ENCODE results near the gene WDR46.
A peak's percentile ranks its signal among the peaks of the same experiment; 100 is the strongest.

Gene WDR46

GRCh38 chr6:33299237-33299944 lies 10.4 kb upstream of the WDR46 start:
- peak; percentile 91 for DNase-seq (ENCODE audit: low read depth)
- peak overlapping the region; percentile 99 for H3K4me3 ChIP-seq (ENCODE audit: low read length)
- TF ChIP-seq CTCF (conservative IDR thresholded peaks at IDR 0.05; ENCODE audit: low read length), result peak; percentile 74

- peak within 1 kb of the TSS; percentile 99 for H3K4me3 ChIP-seq (ENCODE audit: low read length)
- DNase-seq (ENCODE audit: low read depth), result peak; percentile 65
- TF ChIP-seq CTCF (conservative IDR thresholded peaks at IDR 0.05; ENCODE audit: low read length), result no peak
These were observed 9.8 kb upstream of the WDR46 start, which contains the start of gene RGL2 for GRCh38 chr6:33298773-33299236. TSS of gene RGL2 (minus strand) at chr6:33298942. CDS start at chr6:33298610, 332 bp downstream.

GRCh38 chr6:33297956-33298772 lies 9.1 kb upstream of the WDR46 start:
- H3K4me3 ChIP-seq (ENCODE audit: low read length), result peak overlapping the region; percentile 99
- 0 out of 2 replicates have a peak, but pooled peaks have one; percentile 4 for TF ChIP-seq CTCF (conservative IDR thresholded peaks at IDR 0.05; ENCODE audit: low read length)
- peak; percentile 87 for DNase-seq (ENCODE audit: low read depth)

GRCh38 chr6:33297406-33297955 lies 8.4 kb upstream of the WDR46 start:
- no peak for DNase-seq (ENCODE audit: low read depth)
- TF ChIP-seq CTCF (conservative IDR thresholded peaks at IDR 0.05; ENCODE audit: low read length), result no peak
- H3K4me3 ChIP-seq (ENCODE audit: low read length), result peak overlapping the region; percentile 99

- no peak for DNase-seq (ENCODE audit: low read depth)
- TF ChIP-seq CTCF (conservative IDR thresholded peaks at IDR 0.05; ENCODE audit: low read length), result no peak
These were observed 7.9 kb upstream of the WDR46 start for GRCh38 chr6:33296797-33297405.

GRCh38 chr6:33295621-33296369 lies 6.8 kb upstream of the WDR46 start:
- no peak overlapping the region for H3K4me3 ChIP-seq (ENCODE audit: low read length)
- TF ChIP-seq CTCF (conservative IDR thresholded peaks at IDR 0.05; ENCODE audit: low read length), result no peak
- DNase-seq (ENCODE audit: low read depth), result no peak

More at GRCh38 chr6:33296797-33297405, 7.9 kb upstream of the WDR46 start:
- peak overlapping the region; percentile 99; the same call in 1 of the 2 replicates for H3K4me3 ChIP-seq (ENCODE audit: low read length)
